ENCODE data around the gene SCLY. TPM values are rescaled to one million over a fixed set of nuclear protein-coding genes. Genes with fewer than 3 reads are reported as not detected.

The SCLY gene
- polyA plus RNA-seq, 2 of the 4 experiments (the other 2 are of a cell fraction) = 19.0 to 28.3 TPM

DNA sequence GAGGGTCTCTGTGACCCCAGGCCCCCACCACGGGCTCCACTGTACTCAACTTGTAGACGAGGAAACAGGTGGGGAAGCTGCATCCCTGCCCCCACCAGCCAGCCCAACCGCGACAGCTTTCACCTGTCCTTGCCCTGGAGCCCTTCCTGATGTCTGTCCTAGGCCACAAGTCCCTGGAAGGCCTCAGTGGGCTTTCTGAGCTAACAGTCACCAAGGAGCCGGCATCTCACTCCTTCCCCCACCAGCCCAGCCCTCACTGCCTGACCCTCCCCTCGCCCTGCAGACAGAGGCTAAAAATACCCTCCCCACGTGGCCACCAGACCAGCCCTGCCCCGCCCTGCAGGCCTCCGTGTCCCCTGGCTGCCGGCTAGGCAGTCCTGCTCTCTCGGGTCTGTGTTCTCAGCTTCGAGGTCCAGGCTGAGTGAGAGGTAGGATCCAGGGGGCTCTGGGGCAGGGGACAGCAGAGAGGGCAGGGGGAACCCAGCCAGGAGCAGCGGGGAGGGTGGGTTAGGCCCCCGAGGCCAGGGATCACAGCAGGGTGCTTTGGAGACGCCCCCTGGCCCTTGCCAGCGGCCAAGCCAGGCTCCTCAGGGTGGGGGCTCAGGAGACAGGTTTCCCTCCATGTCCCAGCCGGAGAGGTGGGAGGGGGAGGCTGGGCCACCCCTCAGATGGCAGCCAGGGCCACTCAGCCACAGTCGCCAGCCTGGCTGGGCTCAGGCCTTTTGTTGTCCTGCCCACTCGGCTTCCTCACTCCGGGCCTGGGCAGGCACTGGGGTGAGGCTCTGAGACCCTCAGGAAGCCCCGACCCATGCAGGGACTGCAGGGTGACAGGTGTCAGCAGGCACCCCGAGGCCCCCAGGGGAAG is 77.8 kb downstream of the SCLY start, which contains the start of gene KLHL30:
KLHL30 (plus strand) TSS at position 338 of the 865 bp plus-strand sequence. CDS start 2,087 bp downstream, outside the sequence.
- Histone ChIP-seq H3K27ac (peak within 1 kb of the TSS; percentile 54 to 65; a peak in 5 of 6 replicates), H3K4me2 (peak within 1 kb of the TSS; percentile 41), H3K9me3 (no peaks in the 10 kb centered on the region), H3K4me1 (peaks cover 47% of the 10 kb centered on the region), H3K4me3 (no peak within 1 kb of the TSS)
- ATAC-seq (no peak), DNase-seq (ENCODE audit: low read depth in 1 of 2, low spot score in 1 of 2) (no peak), FAIRE-seq (no peak)
- WGBS (ENCODE audit: missing lambda C conversion rate) = 84% methylated on average over 11 of the region's 22 CpGs
- ChIA-PET CTCF (interaction anchor here (0.8 to 3.4 kb wide), 7 partner anchors 12 to 437 kb away, joined by 3 to 13 read pairs (median 4); no protein-coding TSS in a partner anchor), POLR2A (no interaction called here)
- TF ChIP-seq SMC3 (IDR thresholded peaks at IDR 0.05) (no peak), GATA3 (IDR thresholded peaks at IDR 0.05; ENCODE audit: borderline replicate concordance) (no peak), CHD4 (IDR thresholded peaks at IDR 0.05; ENCODE audit: borderline replicate concordance) (no peak), KDM5A (IDR thresholded peaks at IDR 0.05) (no peak), JUNB (IDR thresholded peaks at IDR 0.05) (no peak), MYC (IDR thresholded peaks at IDR 0.05; ENCODE audit: borderline replicate concordance, low read length) (no peak), MAZ (IDR thresholded peaks at IDR 0.05; ENCODE audit: borderline replicate concordance, low read depth, low read length) (no peak), KDM1A (IDR thresholded peaks at IDR 0.05; ENCODE audit: low read depth) (no peak), POLR2A (IDR thresholded peaks at IDR 0.05; ENCODE audit: low read length) (no peak), CHD2 (IDR thresholded peaks at IDR 0.05; ENCODE audit: low read length, partially characterized antibody) (no peak), NFE2L2 (conservative IDR thresholded peaks at IDR 0.05; ENCODE audit: low read length) (no peak), PHF8 (IDR thresholded peaks at IDR 0.05; ENCODE audit: borderline replicate concordance, low read depth) (no peak), FOXS1 (CRISPR knock-in tag; IDR thresholded peaks at IDR 0.05) (no peak)

DNA sequence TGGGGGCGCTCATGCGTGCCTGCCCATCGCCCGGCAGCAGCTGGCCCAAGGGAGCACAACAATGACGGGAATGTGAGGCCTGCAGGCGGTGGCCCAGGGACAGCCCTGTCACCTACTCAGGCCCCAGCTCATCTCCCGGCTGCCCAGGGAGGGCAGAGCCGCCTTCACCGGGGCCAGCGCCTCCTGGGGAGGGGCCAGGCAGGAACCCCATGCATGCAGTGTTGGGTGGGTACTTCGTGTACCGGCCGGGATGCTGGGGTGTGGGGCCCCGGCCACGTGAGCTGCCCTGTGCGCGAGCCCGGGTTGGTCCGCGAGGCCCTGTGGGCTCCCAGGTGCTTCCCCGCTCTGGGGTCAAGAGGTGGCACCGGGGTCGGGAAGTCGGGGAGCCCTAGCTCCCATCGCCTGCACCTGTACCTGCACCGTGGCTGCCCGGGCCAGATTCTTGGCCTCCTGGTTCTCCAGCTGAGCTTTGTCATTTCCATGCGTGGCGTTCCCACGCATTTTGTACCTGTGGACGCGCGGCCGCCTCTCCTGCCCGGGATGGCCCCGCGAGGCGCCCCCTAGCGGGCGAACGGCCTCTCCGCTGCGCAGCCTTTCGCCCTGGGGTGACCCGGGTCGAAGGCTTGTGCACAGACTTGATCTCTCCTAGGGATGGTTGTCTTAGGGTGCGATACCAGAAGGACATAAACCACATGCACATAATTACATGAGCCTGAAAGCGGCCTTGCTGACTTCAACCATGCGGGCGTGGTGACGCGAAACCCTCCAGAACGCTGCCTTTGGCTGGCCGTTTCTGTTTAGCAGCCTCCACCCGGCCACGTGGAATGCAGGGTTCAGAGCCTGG is 78.6 kb downstream of the SCLY start:
- Histone ChIP-seq H3K4me1 (peaks cover 52% of the 10 kb centered on the region), H3K9me3 (no peaks in the 10 kb centered on the region), H3K4me2 (no peak overlapping the region), H3K27ac (peak overlapping the region in 1 of 2 experiments; percentile 65; a peak in 2 of 6 replicates), H3K4me3 (no peak overlapping the region)
- no peak for TF ChIP-seq HOXA7 (CRISPR knock-in tag; IDR thresholded peaks at IDR 0.05)
- TF ChIP-seq, protein P1, sequence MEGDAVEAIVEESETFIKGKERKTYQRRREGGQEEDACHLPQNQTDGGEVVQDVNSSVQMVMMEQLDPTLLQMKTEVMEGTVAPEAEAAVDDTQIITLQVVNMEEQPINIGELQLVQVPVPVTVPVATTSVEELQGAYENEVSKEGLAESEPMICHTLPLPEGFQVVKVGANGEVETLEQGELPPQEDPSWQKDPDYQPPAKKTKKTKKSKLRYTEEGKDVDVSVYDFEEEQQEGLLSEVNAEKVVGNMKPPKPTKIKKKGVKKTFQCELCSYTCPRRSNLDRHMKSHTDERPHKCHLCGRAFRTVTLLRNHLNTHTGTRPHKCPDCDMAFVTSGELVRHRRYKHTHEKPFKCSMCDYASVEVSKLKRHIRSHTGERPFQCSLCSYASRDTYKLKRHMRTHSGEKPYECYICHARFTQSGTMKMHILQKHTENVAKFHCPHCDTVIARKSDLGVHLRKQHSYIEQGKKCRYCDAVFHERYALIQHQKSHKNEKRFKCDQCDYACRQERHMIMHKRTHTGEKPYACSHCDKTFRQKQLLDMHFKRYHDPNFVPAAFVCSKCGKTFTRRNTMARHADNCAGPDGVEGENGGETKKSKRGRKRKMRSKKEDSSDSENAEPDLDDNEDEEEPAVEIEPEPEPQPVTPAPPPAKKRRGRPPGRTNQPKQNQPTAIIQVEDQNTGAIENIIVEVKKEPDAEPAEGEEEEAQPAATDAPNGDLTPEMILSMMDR (IDR thresholded peaks at IDR 0.05) = peak; percentile 43
- CTCF ChIA-PET = interaction anchor here (0.6 to 3.4 kb wide), 9 partner anchors 12 to 437 kb away, joined by 3 to 13 read pairs (median 3); no protein-coding TSS in a partner anchor
- 76% methylated on average over 42 of the region's 56 CpGs for WGBS (ENCODE audit: missing lambda C conversion rate)
- POLR2A ChIA-PET = no interaction called here
- ATAC-seq (peak in 1 of 2 experiments; percentile 23; a peak in 1 of 6 replicates), FAIRE-seq (no peak), DNase-seq (ENCODE audit: low read depth in 1 of 2, low spot score in 1 of 2) (no peak)

GRCh38 chr2:238140040-238140439 is 79.2 kb downstream of the SCLY start:
- Histone ChIP-seq H3K4me1 (peaks cover 52% of the 10 kb centered on the region), H3K27ac (no peak overlapping the region), H3K4me2 (no peak overlapping the region), H3K9me3 (no peaks in the 10 kb centered on the region), H3K4me3 (no peak overlapping the region)
- CTCF ChIA-PET = interaction anchor here (0.6 to 3.4 kb wide), 5 partner anchors 12 to 53 kb away, joined by 3 to 13 read pairs (median 3); no protein-coding TSS in a partner anchor
- 66% methylated on average over 7 of the region's 7 CpGs for WGBS (ENCODE audit: missing lambda C conversion rate)
- no peak for DNase-seq (ENCODE audit: low read depth in 1 of 2, low spot score in 1 of 2)
- POLR2A ChIA-PET = no interaction called here
- FAIRE-seq = no peak
- ATAC-seq = no peak
- TF ChIP-seq RFX5 (IDR thresholded peaks at IDR 0.05) (no peak), CBX8 (IDR thresholded peaks at IDR 0.05) (no peak), EHF (CRISPR knock-in tag; IDR thresholded peaks at IDR 0.05) (no peak), CBX2 (IDR thresholded peaks at IDR 0.05; ENCODE audit: borderline replicate concordance, low read depth) (no peak), TFCP2L1 (CRISPR knock-in tag; IDR thresholded peaks at IDR 0.05) (no peak), NR3C1 (IDR thresholded peaks at IDR 0.05) (no peak), EP300 (IDR thresholded peaks at IDR 0.05) (no peak), PBX3 (IDR thresholded peaks at IDR 0.05) (no peak), RNF2 (IDR thresholded peaks at IDR 0.05; ENCODE audit: borderline replicate concordance, low read depth) (no peak)
- TF ChIP-seq, protein P2, sequence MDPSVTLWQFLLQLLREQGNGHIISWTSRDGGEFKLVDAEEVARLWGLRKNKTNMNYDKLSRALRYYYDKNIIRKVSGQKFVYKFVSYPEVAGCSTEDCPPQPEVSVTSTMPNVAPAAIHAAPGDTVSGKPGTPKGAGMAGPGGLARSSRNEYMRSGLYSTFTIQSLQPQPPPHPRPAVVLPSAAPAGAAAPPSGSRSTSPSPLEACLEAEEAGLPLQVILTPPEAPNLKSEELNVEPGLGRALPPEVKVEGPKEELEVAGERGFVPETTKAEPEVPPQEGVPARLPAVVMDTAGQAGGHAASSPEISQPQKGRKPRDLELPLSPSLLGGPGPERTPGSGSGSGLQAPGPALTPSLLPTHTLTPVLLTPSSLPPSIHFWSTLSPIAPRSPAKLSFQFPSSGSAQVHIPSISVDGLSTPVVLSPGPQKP (IDR thresholded peaks at IDR 0.05; ENCODE audit: low read depth, low read length) = no peak
